GM18867 (cell line): ENCODE data around the gene PRDM16.
"Not testable (repeated sequence)": the region's sequence is repeated elsewhere in the genome, so short reads cannot be mapped to it uniquely, and the experiment has no call there.

Experiments used
- ATAC-seq: cut with Tn5 transposase; IDR thresholded peaks from one replicate; pipeline ENCODE4 v1.9.1; 2021; ENCODE audit warnings: mild to moderate bottlenecking, moderate library complexity; ENCODE audit not compliant: unreplicated experiment

The PRDM16 gene

GRCh38 chr1:3237994-3238702, 169.1 kb downstream of the PRDM16 start:
- ATAC-seq, result no peak

DNA sequence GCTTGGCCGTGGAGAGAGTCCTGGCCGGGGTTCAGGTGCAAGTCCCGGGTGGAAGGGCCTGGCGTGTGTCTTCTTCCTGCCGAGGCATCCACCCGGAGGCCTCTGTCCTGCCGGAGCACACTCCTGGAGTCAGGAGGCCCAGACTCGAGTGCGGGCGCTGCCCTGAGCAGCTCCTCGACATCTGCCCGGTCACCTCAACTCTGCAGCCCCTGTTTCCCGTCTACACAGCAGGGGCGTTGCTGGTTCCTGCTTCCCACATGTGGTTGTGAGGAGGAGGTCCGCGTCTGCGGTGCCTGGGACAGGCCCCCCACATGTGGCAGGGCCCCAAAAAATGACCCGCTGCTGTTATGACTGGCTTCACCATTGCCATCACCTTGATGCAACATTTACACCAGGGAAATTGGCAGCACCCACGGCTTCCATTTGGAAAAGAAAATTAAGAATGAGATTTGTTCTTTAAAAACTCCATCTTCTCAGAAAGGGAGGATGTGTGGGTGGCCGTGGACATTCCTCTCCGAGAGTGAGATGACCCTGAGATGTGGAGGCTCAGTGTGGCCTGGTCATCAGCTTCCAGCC, 169.8 kb downstream of the PRDM16 start:
- ATAC-seq, result no peak

DNA sequence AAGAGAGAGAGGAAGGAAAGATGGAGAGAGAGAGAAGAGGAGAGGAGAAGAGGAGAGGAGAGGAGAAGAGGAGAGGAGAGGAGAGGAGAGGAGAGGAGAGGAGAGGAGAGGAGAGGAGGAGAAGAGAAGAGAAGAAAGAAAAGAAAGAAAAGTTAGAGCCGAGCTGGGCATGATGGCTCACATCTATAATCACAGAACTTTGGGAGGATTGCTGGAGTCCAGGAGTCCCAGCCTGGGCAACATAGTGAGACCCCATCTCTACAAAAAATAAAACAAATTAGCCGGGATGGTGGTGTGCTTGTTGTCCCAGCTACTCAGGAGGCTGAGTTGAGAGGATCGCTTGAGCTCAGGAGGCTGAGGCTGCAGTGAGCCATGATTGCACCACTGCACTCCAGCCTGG, 171.0 kb downstream of the PRDM16 start:
- not testable (repeated sequence) for ATAC-seq

GRCh38 chr1:3240524-3241235, 171.7 kb downstream of the PRDM16 start:
- no peak for ATAC-seq

- no peak for ATAC-seq
These were observed 172.2 kb downstream of the PRDM16 start for GRCh38 chr1:3241236-3241550.

DNA sequence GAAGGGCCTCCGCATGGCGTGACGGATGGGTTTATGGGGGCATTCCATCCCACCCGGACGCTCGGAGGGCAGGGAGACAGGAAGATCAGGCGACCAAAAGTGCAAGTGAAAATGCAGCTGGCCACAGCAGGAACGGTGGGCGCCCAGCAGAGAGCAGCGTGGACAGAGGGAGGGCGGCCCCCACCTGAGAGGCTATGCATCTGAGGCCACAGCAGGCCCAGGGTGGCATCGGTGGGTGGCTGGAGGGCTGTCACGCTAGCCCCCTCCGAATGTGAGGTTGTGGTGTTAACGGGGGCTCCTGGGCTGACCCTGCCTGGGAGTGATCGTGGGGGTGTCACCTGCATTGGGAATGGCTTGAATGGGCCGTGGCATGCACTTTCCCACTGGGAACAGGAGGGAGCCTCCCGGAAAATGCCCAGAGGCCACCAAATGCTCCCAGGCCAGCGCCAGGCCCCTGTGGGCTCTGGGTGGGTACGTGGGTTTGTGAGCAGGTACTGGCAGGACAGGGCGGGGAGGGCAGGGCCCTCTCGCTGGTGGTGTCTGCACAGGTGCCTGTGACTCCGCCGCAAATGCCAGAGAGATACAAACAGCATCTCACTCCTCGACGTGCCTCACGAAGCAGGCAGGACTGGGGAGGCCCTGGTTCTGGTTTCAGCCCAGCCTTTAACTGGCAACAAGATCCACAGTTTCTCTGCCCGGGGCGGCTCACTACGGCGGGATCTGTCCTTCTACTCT, 172.8 kb downstream of the PRDM16 start:
- ATAC-seq, result no peak

DNA sequence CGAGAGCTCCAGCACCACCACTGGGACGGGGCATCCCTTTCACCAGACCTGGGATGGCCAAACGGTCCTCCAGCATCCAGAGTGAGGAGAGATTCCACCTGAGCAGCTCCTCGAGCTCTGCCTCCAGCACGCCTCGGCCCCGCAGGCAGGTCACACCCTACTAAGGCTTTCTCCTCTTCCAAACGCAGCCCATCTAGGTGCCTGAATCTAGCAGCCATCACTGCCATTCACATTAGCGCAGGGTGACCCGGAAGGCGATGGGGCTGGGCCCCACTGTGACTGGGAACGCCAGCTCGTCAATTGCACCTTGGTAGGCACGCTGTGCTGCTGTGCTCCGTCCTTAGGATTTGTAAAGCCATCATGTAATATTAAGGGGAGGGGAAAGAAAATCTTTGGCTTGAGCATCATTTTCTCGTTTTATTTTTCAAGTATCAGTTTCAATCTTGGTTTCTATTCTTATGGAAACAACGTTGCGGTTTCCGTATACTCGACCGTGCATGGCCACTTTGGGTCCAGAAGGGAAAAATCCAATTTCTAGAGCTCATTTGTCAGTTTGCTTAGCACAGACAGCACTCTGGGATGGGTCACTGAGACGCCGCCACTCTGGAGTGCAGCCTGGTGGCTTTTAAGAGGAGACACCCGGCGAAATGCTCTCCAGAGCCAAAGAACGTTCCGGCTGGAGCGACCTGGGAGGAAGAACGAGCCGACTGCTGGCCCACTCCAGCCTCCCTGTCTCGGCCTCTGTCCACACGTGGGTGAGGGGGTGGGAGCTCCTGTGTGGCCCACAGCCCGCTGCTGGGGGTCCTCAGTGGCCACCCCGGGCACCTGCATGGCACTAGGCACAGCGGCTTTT, 173.6 kb downstream of the PRDM16 start:
- ATAC-seq, result no peak

DNA sequence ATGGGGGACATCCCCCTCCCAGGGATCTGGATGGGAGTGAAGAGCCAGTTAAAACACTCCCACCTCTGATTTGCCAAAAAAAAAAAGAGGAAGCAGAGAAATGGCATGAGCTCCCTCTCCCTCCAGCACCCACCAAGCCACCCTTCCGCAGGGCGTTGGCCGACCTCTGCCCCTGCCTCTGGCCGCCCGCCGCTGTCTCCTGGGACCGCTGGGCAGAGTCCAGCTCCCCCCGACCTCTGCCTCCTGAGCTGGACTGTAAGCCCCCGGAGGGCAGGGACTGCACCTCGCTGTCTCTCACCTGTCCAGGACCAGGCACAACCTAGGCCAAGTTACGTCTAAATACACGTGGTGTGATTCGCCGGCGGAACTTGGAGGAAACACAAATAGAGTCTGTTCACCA, 174.3 kb downstream of the PRDM16 start:
- ATAC-seq, result no peak

- no peak for ATAC-seq
These were observed 175.3 kb downstream of the PRDM16 start for GRCh38 chr1:3244025-3244926.

DNA sequence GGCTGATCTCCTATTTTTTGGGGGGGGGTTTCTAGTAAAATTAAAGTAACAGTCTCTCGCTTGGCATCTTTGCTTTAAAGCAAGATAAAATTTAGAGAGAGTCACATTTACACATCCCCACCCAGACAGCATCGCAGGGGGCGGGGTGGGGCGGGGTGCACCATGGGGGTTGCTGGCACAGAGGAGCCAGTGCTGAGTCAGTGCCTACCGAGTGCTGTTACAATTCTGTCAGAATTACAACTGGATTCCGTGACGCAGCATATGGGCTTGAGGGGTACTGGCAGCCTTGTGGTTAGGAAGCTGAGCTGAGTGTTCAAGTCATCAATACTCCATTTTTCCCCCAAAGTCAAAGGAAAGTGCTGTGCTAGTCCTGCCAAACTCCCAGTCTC, 175.9 kb downstream of the PRDM16 start:
- no peak for ATAC-seq

- no peak for ATAC-seq
These were observed 176.3 kb downstream of the PRDM16 start for GRCh38 chr1:3245344-3245743.

- ATAC-seq, result no peak
These were observed 176.8 kb downstream of the PRDM16 start for GRCh38 chr1:3245768-3246167.

DNA sequence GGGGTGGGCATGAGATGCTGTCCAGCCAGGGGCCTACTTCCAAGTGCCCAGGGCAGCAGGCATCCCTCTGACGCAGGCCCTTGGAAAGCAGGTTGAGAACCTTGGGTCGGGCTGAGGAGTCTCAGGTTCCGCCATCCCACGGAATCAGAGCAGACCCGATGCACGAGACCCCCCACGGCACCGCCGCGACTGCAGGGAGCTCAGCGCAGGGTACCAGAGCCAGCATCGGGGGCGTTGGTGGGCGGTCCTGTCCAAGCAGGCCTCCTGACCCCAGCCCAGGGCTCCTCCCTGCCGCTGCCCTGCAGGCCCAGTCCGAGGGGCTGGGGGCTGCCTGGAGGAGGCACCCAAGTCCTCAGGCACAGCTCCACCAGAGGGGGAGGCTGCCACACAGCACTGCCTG, 177.2 kb downstream of the PRDM16 start:
- ATAC-seq, result no peak

- ATAC-seq, result no peak
These were observed 178.6 kb downstream of the PRDM16 start for GRCh38 chr1:3247521-3248121.

DNA sequence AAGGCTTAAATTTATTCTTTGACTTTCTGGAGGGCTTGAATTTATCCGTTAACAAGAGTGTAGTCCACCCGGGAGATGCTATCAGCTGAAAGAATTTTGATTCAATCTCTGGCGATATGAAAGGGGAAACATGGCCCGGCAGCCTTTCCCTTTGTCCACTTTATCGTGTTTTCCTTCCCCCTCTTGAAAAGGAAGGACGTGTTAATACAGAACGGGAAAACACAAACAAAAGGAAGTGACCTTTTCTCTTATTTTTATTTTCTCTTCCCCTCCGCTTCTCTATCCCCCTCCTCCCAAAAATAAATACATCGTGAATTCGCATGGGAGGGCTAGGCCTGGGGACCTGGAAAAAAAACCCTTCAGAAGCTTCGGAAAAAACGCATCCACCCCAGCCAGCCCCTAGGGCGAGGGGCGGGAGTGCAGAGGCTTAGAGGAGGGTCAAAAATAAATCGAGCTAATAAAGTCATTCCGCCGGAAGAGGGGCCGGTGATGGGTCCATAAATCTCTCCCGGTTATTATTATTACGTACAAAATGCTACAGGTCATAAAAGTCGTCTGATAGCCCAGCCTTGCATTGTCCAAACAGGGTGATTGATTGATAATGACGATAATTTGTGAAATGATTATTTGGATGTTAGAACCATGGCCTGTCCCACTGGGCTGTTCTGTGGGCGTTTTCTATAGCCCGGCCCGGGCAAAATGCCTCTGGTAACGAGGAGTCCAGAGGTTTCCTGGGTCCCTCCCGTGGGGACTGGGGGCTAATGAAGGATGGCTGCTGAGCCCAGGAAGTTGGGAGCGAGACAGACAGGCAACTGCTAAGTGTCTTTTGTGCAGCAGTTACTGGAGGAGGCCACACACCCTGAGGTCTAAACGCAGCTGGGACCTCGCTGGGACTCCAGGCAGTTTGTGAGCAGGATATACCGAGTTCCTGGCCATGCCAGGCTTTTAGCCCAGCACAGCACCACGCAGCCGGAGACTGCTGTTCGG, 179.4 kb downstream of the PRDM16 start:
- no peak for ATAC-seq

GRCh38 chr1:3249231-3249630, 180.2 kb downstream of the PRDM16 start:
- no peak for ATAC-seq

DNA sequence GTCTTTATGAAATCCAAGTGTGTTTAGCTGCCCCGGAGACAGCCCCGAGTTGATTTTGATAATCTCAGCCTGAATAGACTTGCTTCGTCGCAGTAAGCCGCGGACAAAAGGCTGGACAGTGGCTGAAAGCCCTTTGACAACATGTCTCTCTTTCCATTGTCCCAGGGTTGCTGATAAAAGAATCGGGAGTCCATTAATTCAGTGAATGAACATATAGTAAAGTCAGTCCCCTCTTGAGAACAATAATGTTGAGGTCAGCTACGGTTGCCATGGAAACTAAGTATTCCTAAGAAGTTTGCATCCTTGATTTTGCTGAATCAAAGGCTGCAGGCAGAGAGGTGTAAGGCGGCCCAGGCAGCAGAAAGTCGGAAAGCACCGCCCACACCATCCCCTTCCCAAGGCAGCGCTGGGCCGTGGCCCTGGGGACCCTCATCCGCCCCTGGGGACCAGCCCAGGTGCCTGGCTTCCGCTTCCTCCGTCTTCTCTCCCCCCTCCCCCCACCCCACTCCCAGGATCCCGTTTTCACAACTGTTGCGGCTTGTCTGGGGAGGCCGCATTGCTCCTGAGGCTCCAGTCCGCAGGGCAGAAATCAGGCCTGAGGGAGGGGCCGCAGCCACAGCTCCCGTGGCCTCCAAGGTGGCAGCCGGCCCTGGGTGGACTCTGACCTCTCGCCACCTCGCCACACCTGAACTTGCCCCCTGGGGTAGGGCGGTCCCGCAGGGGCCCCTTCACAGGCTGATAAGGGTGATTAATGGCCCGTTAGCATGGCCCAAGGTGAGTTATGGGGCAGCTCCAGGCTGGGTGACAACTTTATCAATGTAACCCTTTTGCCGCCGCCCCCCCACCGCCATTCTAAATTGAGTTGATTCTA, 180.9 kb downstream of the PRDM16 start:
- ATAC-seq, result no peak
